ENCODE results near the gene MOG.

MOG gene

GRCh38 chr6:29720863-29721262 lies 64.0 kb downstream of the MOG start:
- Histone ChIP-seq H3K4me2 (ENCODE audit: low read length) (no peak overlapping the region), H3K27me3 (ENCODE audit: control insufficient read depth, low read length) (no peaks in the 10 kb centered on the region), H3K9me3 (ENCODE audit: control insufficient read depth, insufficient read depth, low read length) (no peaks in the 10 kb centered on the region), H4K20me1 (ENCODE audit: control insufficient read depth, insufficient read depth, low read depth, low read length) (no peaks in the 10 kb centered on the region), H3K4me1 (ENCODE audit: control insufficient read depth, low read length) (peaks cover 6% of the 10 kb centered on the region; the same call in 1 of the 2 replicates), H3F3A (ENCODE audit: control insufficient read depth, insufficient read depth) (no peaks in the 10 kb centered on the region), H3K4me3 (ENCODE audit: low read length) (no peak overlapping the region), H3K9me2 (replicated peaks; ENCODE audit: control insufficient read depth, low read length) (no peaks in the 10 kb centered on the region), H3K79me2 (ENCODE audit: control insufficient read depth, low read length) (no peaks in the 10 kb centered on the region), H3K36me3 (ENCODE audit: control insufficient read depth, low read length) (no peaks in the 10 kb centered on the region), H3K27ac (ENCODE audit: low read depth, low read length) (no peak overlapping the region)
- TF ChIP-seq, protein P1, sequence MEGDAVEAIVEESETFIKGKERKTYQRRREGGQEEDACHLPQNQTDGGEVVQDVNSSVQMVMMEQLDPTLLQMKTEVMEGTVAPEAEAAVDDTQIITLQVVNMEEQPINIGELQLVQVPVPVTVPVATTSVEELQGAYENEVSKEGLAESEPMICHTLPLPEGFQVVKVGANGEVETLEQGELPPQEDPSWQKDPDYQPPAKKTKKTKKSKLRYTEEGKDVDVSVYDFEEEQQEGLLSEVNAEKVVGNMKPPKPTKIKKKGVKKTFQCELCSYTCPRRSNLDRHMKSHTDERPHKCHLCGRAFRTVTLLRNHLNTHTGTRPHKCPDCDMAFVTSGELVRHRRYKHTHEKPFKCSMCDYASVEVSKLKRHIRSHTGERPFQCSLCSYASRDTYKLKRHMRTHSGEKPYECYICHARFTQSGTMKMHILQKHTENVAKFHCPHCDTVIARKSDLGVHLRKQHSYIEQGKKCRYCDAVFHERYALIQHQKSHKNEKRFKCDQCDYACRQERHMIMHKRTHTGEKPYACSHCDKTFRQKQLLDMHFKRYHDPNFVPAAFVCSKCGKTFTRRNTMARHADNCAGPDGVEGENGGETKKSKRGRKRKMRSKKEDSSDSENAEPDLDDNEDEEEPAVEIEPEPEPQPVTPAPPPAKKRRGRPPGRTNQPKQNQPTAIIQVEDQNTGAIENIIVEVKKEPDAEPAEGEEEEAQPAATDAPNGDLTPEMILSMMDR (IDR thresholded peaks at IDR 0.05; ENCODE audit: low read depth, low read length, poor library complexity, severe bottlenecking) = no peak
- no peak for TF ChIP-seq EZH2phosphoT487 (IDR thresholded peaks at IDR 0.05; ENCODE audit: borderline replicate concordance, low read length)
